ENCODE data around the gene CA11.
A peak's percentile ranks its signal among the peaks of the same experiment; 100 is the strongest.

CA11 gene

GRCh38 chr19:48588670-48589401, 57.2 kb downstream of the CA11 start:
- DNase-seq (ENCODE audit: low read depth in 2 of 2, low spot score in 1 of 2) = peak; percentile 68 to 81

Data from stimulated activated CD8-positive, alpha-beta memory T cell treated with anti-CD3 and anti-CD28 coated beads, Interleukin-4, amount 100 ng/mL, for 1 hour (primary cell).